ENCODE data around the gene AIFM3. TPM values are rescaled to one million over a fixed set of nuclear protein-coding genes. Genes with fewer than 3 reads are reported as not detected.
A peak's percentile ranks its signal among the peaks of the same experiment; 100 is the strongest.

The AIFM3 gene
- polyA plus RNA-seq, 1 donor from 2014 or later, result 1.1 TPM

GRCh38 chr22:20983081-20983771 is 16.2 kb downstream of the AIFM3 start:
- Histone ChIP-seq H3K9me3 (ENCODE audit: low read length) (no peaks in the 10 kb centered on the region), H4K20me1 (ENCODE audit: insufficient read depth) (no peaks in the 10 kb centered on the region), H3K4me3 (ENCODE audit: low read length) (peak overlapping the region; percentile 98), H3K4me2 (ENCODE audit: low read length) (peak overlapping the region; percentile 84), H3F3A (ENCODE audit: insufficient read depth, low read length, poor library complexity, severe bottlenecking) (no peaks in the 10 kb centered on the region), H3K79me2 (replicated peaks; ENCODE audit: insufficient read depth, low read length) (no peaks in the 10 kb centered on the region), H3K27ac (ENCODE audit: low read length) (no peak overlapping the region), H3K27me3 (ENCODE audit: insufficient read depth, low read depth, low read length) (no peaks in the 10 kb centered on the region), H3K9me2 (ENCODE audit: insufficient read depth, low read length) (no peaks in the 10 kb centered on the region), H3K9ac (ENCODE audit: low read length) (peak overlapping the region; percentile 83), H3K36me3 (ENCODE audit: insufficient read depth, low read length) (no peaks in the 10 kb centered on the region), H2AFZ (ENCODE audit: low read depth, low read length) (no peak overlapping the region)
- TF ChIP-seq REST (IDR thresholded peaks at IDR 0.05; ENCODE audit: borderline replicate concordance) (no peak), RAD21 (conservative IDR thresholded peaks at IDR 0.05) (no peak), SMC3 (conservative IDR thresholded peaks at IDR 0.05; ENCODE audit: poor library complexity) (no peak), EP300 (conservative IDR thresholded peaks at IDR 0.05; ENCODE audit: poor library complexity, severe bottlenecking) (no peak), POLR2AphosphoS5 (IDR thresholded peaks at IDR 0.05) (no peak), TAF1 (IDR thresholded peaks at IDR 0.05; ENCODE audit: low read depth) (no peak), MXI1 (conservative IDR thresholded peaks at IDR 0.05; ENCODE audit: poor library complexity, severe bottlenecking) (no peak), EZH2 (IDR thresholded peaks at IDR 0.05; ENCODE audit: borderline replicate concordance, insufficient read depth, low read length, poor library complexity, severe bottlenecking) (no peak)
- TF ChIP-seq, protein P1, sequence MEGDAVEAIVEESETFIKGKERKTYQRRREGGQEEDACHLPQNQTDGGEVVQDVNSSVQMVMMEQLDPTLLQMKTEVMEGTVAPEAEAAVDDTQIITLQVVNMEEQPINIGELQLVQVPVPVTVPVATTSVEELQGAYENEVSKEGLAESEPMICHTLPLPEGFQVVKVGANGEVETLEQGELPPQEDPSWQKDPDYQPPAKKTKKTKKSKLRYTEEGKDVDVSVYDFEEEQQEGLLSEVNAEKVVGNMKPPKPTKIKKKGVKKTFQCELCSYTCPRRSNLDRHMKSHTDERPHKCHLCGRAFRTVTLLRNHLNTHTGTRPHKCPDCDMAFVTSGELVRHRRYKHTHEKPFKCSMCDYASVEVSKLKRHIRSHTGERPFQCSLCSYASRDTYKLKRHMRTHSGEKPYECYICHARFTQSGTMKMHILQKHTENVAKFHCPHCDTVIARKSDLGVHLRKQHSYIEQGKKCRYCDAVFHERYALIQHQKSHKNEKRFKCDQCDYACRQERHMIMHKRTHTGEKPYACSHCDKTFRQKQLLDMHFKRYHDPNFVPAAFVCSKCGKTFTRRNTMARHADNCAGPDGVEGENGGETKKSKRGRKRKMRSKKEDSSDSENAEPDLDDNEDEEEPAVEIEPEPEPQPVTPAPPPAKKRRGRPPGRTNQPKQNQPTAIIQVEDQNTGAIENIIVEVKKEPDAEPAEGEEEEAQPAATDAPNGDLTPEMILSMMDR (IDR thresholded peaks at IDR 0.05; ENCODE audit: poor library complexity, severe bottlenecking), result no peak

DNA sequence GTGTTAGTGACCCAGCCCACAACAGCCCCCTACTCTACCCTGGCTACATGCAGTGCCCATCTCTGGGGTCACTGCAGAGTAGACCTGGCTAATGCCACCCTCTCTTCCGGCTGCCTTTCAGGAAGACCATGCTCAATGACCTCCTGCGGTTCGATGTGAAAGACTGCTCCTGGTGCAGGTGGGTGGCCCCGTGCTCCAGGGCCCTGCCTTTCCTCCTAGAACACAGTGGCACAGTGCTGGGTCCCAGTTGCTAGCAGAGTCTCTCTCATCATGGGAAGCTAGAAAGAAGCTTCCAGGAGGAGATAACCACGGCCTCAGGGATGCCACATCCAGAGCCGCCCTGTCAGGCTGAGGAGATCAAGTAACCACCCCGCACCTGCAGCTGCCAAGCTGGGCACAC is 18.7 kb downstream of the AIFM3 start:
- H3K27ac ChIP-seq (ENCODE audit: low read length), result no peak overlapping the region
- no peaks in the 10 kb centered on the region for H3F3A ChIP-seq (ENCODE audit: insufficient read depth, low read length, poor library complexity, severe bottlenecking)
- TF ChIP-seq REST (IDR thresholded peaks at IDR 0.05; ENCODE audit: borderline replicate concordance), result no peak
- TF ChIP-seq EP300 (conservative IDR thresholded peaks at IDR 0.05; ENCODE audit: poor library complexity, severe bottlenecking), result no peak
- TF ChIP-seq EZH2 (IDR thresholded peaks at IDR 0.05; ENCODE audit: borderline replicate concordance, insufficient read depth, low read length, poor library complexity, severe bottlenecking), result no peak
- no peak for TF ChIP-seq SMC3 (conservative IDR thresholded peaks at IDR 0.05; ENCODE audit: poor library complexity)
- no peak for TF ChIP-seq POLR2AphosphoS5 (IDR thresholded peaks at IDR 0.05)
- TF ChIP-seq TAF1 (IDR thresholded peaks at IDR 0.05; ENCODE audit: low read depth), result no peak
- TF ChIP-seq MXI1 (conservative IDR thresholded peaks at IDR 0.05; ENCODE audit: poor library complexity, severe bottlenecking), result no peak
- TF ChIP-seq RAD21 (conservative IDR thresholded peaks at IDR 0.05), result no peak
- TF ChIP-seq, protein P1 (IDR thresholded peaks at IDR 0.05; ENCODE audit: poor library complexity, severe bottlenecking), result no peak
- no peak overlapping the region for H3K9ac ChIP-seq (ENCODE audit: low read length)
- H3K36me3 ChIP-seq (ENCODE audit: insufficient read depth, low read length), result no peaks in the 10 kb centered on the region
- H3K4me2 ChIP-seq (ENCODE audit: low read length), result no peak overlapping the region
- no peaks in the 10 kb centered on the region for H3K9me3 ChIP-seq (ENCODE audit: low read length)
- H3K27me3 ChIP-seq (ENCODE audit: insufficient read depth, low read depth, low read length), result no peaks in the 10 kb centered on the region
- no peaks in the 10 kb centered on the region for H4K20me1 ChIP-seq (ENCODE audit: insufficient read depth)
- H2AFZ ChIP-seq (ENCODE audit: low read depth, low read length), result no peak overlapping the region
- no peak overlapping the region for H3K4me3 ChIP-seq (ENCODE audit: low read length)
- H3K9me2 ChIP-seq (ENCODE audit: insufficient read depth, low read length), result no peaks in the 10 kb centered on the region
- no peaks in the 10 kb centered on the region for H3K79me2 ChIP-seq (replicated peaks; ENCODE audit: insufficient read depth, low read length)

All from neural cell (in vitro differentiated cells).